Tongue (tissue), 2 donors: ENCODE data around the gene MED8. TPM values are rescaled to one million over a fixed set of nuclear protein-coding genes. Genes with fewer than 3 reads are reported as not detected.
A peak's percentile ranks its signal among the peaks of the same experiment; 100 is the strongest.
"Not testable (repeated sequence)": the region's sequence is repeated elsewhere in the genome, so short reads cannot be mapped to it uniquely, and the experiment has no call there.

Experiments used
- DNase-seq: peaks from one replicate; pipeline ENCODE4 v3.0.0-alpha.2; 2015
- total RNA-seq: library from RNA; depleted of rRNA; stranded (reverse); fragments of >200 nt; gene quantifications from one replicate; pipeline ENCODE4 v1.2.3, GENCODE V29; 2014

Gene MED8
- total RNA-seq, 1 donor from 2014 or later: 26.0 TPM

- DNase-seq: no peak
Observed at GRCh38 chr1:43382027-43382779, 7.4 kb downstream of the MED8 start.

- no peak for DNase-seq
Observed at GRCh38 chr1:43381612-43382011, 8.0 kb downstream of the MED8 start.

GRCh38 chr1:43379476-43379875, 10.1 kb downstream of the MED8 start:
- DNase-seq: no peak

GRCh38 chr1:43377831-43378230, 11.8 kb downstream of the MED8 start:
- no peak for DNase-seq

GRCh38 chr1:43376723-43377235, 12.8 kb downstream of the MED8 start:
- DNase-seq: no peak

- no peak for DNase-seq
Observed at GRCh38 chr1:43373066-43373940, 16.3 kb downstream of the MED8 start.

- DNase-seq: no peak
Observed at GRCh38 chr1:43372172-43372571, 17.4 kb downstream of the MED8 start.

GRCh38 chr1:43370564-43370963, 19.0 kb downstream of the MED8 start:
- DNase-seq: no peak

- not testable (repeated sequence) for DNase-seq
Observed at GRCh38 chr1:43369779-43370178, 19.8 kb downstream of the MED8 start.

GRCh38 chr1:43368646-43369020, 21.0 kb downstream of the MED8 start:
- DNase-seq: no peak

GRCh38 chr1:43367904-43368645, 21.5 kb downstream of the MED8 start, which contains the start of gene ELOVL1:
Gene ELOVL1, minus strand, starts transcription at chr1:43368011. Its CDS starts 2,402 bp downstream, at chr1:43365609.
- peak; percentile 92 for DNase-seq

- DNase-seq: peak; percentile 28
Observed at GRCh38 chr1:43367026-43367903, 22.3 kb downstream of the MED8 start.

GRCh38 chr1:43366601-43367025, 23.0 kb downstream of the MED8 start:
- no peak for DNase-seq

GRCh38 chr1:43366179-43366578, 23.4 kb downstream of the MED8 start:
- DNase-seq: peak; percentile 24

GRCh38 chr1:43365678-43366077, 23.9 kb downstream of the MED8 start:
- no peak for DNase-seq

- DNase-seq: no peak
Observed at GRCh38 chr1:43363935-43364525, 25.6 kb downstream of the MED8 start.

GRCh38 chr1:43363283-43363934, 26.2 kb downstream of the MED8 start:
- no peak for DNase-seq

GRCh38 chr1:43360616-43361015, 29.0 kb downstream of the MED8 start:
- no peak for DNase-seq

- no peak for DNase-seq
Observed at GRCh38 chr1:43359696-43360095, 29.9 kb downstream of the MED8 start.
